H9 (cell line): ENCODE data around the gene LRRC3C. TPM values are rescaled to one million over a fixed set of nuclear protein-coding genes. Genes with fewer than 3 reads are reported as not detected.

ENCODE experiments used
- DNase-seq: peaks from one replicate; pipeline ENCODE4 v3.0.0-alpha.2; 2017
- H2AFZ ChIP-seq: one replicate; pipeline ENCODE4 v1.6.1; 2013; ENCODE audit warnings: mild to moderate bottlenecking, low read length, control low read depth, moderate library complexity
- H2AK5ac ChIP-seq: 2 replicates; pipeline ENCODE4 v1.6.1; 2013; ENCODE audit warnings: low read length, control low read depth, mixed read lengths; ENCODE audit not compliant: insufficient read length
- H2BK120ac ChIP-seq: one replicate; pipeline ENCODE4 v1.6.1; 2013; ENCODE audit warnings: low read depth, mild to moderate bottlenecking, low read length, control low read depth, inconsistent platforms; ENCODE audit not compliant: poor library complexity, severe bottlenecking
- H2BK12ac ChIP-seq: 2 replicates; pipeline ENCODE4 v1.6.1; 2013; ENCODE audit warnings: low read length, control low read depth, mixed read lengths, low read depth; ENCODE audit not compliant: insufficient read length
- H2BK15ac ChIP-seq: 2 replicates; pipeline ENCODE4 v1.6.1; 2013; ENCODE audit warnings: low read depth, low read length, control low read depth
- H2BK20ac ChIP-seq: one replicate; pipeline ENCODE4 v1.6.1; 2013; ENCODE audit warnings: low read depth, mild to moderate bottlenecking, low read length, control low read depth, inconsistent platforms; ENCODE audit not compliant: poor library complexity, severe bottlenecking
- H2BK5ac ChIP-seq: 2 replicates; pipeline ENCODE4 v1.6.1; 2013; ENCODE audit warnings: low read length, control low read depth, mixed read lengths; ENCODE audit not compliant: insufficient read length
- H3K14ac ChIP-seq: 2 replicates; pipeline ENCODE4 v1.6.1; 2013; ENCODE audit warnings: low read length, control low read depth; ENCODE audit not compliant: insufficient read depth
- H3K18ac ChIP-seq: 2 replicates; pipeline ENCODE4 v1.6.1; 2013; ENCODE audit warnings: low read depth, mild to moderate bottlenecking, mixed read lengths, low read length, control low read depth; ENCODE audit not compliant: insufficient read length
- H3K23ac ChIP-seq: 2 replicates; pipeline ENCODE4 v1.6.1; 2013; ENCODE audit warnings: low read length, control low read depth, mixed read lengths, low read depth; ENCODE audit not compliant: insufficient read length
- H3K23me2 ChIP-seq: 2 replicates; pipeline ENCODE4 v1.6.1; 2013; ENCODE audit warnings: low read depth, mild to moderate bottlenecking, mixed read lengths, low read length, control low read depth; ENCODE audit not compliant: insufficient read length, poor library complexity, severe bottlenecking
- H3K27ac ChIP-seq: 2 replicates; pipeline ENCODE4 v1.5.1; 2013; ENCODE audit warnings: low read length, control low read depth, mixed read lengths, low read depth; ENCODE audit not compliant: insufficient read length
- H3K27me3 ChIP-seq: 2 replicates; pipeline ENCODE4 v1.6.1; 2013; ENCODE audit warnings: low read length, control low read depth, inconsistent platforms; ENCODE audit not compliant: insufficient read depth
- H3K4ac ChIP-seq: 2 replicates; pipeline ENCODE4 v1.6.1; 2013; ENCODE audit warnings: low read depth, mild to moderate bottlenecking, control low read depth, inconsistent platforms, low read length, moderate library complexity
- H3K4me1 ChIP-seq: 2 replicates; pipeline ENCODE4 v1.6.1; 2013; ENCODE audit warnings: low read length, control low read depth, inconsistent platforms; ENCODE audit not compliant: insufficient read depth
- H3K4me2 ChIP-seq: 2 replicates; pipeline ENCODE4 v1.6.1; 2013; ENCODE audit warnings: low read length, control low read depth, mixed read lengths; ENCODE audit not compliant: insufficient read length, insufficient read depth
- H3K56ac ChIP-seq: 2 replicates; pipeline ENCODE4 v1.6.1; 2013; ENCODE audit warnings: low read depth, mild to moderate bottlenecking, mixed read lengths, low read length, control low read depth; ENCODE audit not compliant: insufficient read length
- H3K79me1 ChIP-seq: 2 replicates; pipeline ENCODE4 v1.6.1; 2013; ENCODE audit warnings: low read depth, mild to moderate bottlenecking, moderate library complexity, low read length, control low read depth, inconsistent platforms; ENCODE audit not compliant: insufficient read depth, poor library complexity, severe bottlenecking
- H3K79me2 ChIP-seq: 2 replicates; pipeline ENCODE4 v1.6.1; 2013; ENCODE audit warnings: low read length, control low read depth, inconsistent platforms; ENCODE audit not compliant: insufficient read depth
- H3K9ac ChIP-seq: 2 replicates; pipeline ENCODE4 v1.6.1; 2013; ENCODE audit warnings: low read length, control low read depth, mixed read lengths; ENCODE audit not compliant: insufficient read length; ENCODE audit errors: extremely low read depth
- H3K9me3 ChIP-seq: one replicate; pipeline ENCODE4 v1.6.1; 2013; ENCODE audit warnings: low read depth, low read length, inconsistent platforms; ENCODE audit not compliant: control insufficient read depth
- H3T11ph ChIP-seq: one replicate; pipeline ENCODE4 v1.6.1; 2013; ENCODE audit warnings: mild to moderate bottlenecking, low read length, control low read depth, inconsistent platforms
- H4K20me1 ChIP-seq: one replicate; pipeline ENCODE4 v1.6.1; 2013; ENCODE audit not compliant: control insufficient read depth, insufficient read length, insufficient read depth
- H4K5ac ChIP-seq: 2 replicates; pipeline ENCODE4 v1.6.1; 2013; ENCODE audit warnings: low read depth, mild to moderate bottlenecking, mixed read lengths, low read length, control low read depth; ENCODE audit not compliant: insufficient read length
- H4K8ac ChIP-seq: replicated peaks from 2 replicates; pipeline ENCODE4 v1.6.1; 2013; ENCODE audit warnings: low read length, control low read depth, mixed read lengths, low read depth; ENCODE audit not compliant: insufficient read length
- H4K91ac ChIP-seq: 2 replicates; pipeline ENCODE4 v1.6.1; 2013; ENCODE audit warnings: low read depth, mild to moderate bottlenecking, moderate library complexity, mixed read lengths, low read length, control low read depth; ENCODE audit not compliant: insufficient read length
- H3K27ac Mint-ChIP-seq, 3 experiments: 2 replicates in 2 of 3; 3 replicates in 1 of 3; pipeline ENCODE4 v1.8.0; 2020 to 2021; ENCODE audit warnings: mixed read lengths in 3 of 3, mild to moderate bottlenecking in 1 of 3, moderate library complexity in 1 of 3
- H3K27me3 Mint-ChIP-seq: 2 replicates; pipeline ENCODE4 v1.8.0; 2021; ENCODE audit warnings: low read depth, mild to moderate bottlenecking, moderate library complexity, mixed read lengths
- H3K36me3 Mint-ChIP-seq, 3 experiments: 2 replicates in 2 of 3; 3 replicates in 1 of 3; pipeline ENCODE4 v1.8.0; 2020 to 2021; ENCODE audit warnings: low read depth in 3 of 3, mixed read lengths in 3 of 3; ENCODE audit not compliant: insufficient read depth in 1 of 3
- H3K4me1 Mint-ChIP-seq, 2 experiments: 2 replicates each; pipeline ENCODE4 v1.8.0; 2020; ENCODE audit warnings: mixed read lengths in 2 of 2
- H3K4me3 Mint-ChIP-seq, 2 experiments: 2 replicates in 1 of 2; 3 replicates in 1 of 2; pipeline ENCODE4 v1.8.0; 2020 to 2021; ENCODE audit warnings: mild to moderate bottlenecking in 2 of 2, mixed read lengths in 2 of 2, moderate library complexity in 1 of 2
- H3K9me3 Mint-ChIP-seq, 2 experiments: 2 replicates in 1 of 2; 3 replicates in 1 of 2; pipeline ENCODE4 v1.8.0; 2020; ENCODE audit warnings: mild to moderate bottlenecking in 2 of 2, mixed read lengths in 2 of 2, moderate library complexity in 1 of 2
- CTCF ChIP-seq: fragments of 200-600 bp; sonication (generic); conservative IDR thresholded peaks from 3 replicates; pipeline ENCODE4 v1.8.0; 2021; ENCODE audit warnings: antibody characterized with exemption, mild to moderate bottlenecking
- WGBS: extraction: QIAGEN DNeasy Blood & Tissue Kit; methylation state at CpG from one replicate; pipeline ENCODE4 v1.1.7; 2013; ENCODE audit warnings: missing lambda C conversion rate, low lambda C conversion rate, mixed read lengths; ENCODE audit not compliant: insufficient read length; ENCODE audit errors: extremely low coverage; 5-methylcytosine and 5-hydroxymethylcytosine counted together
- total RNA-seq: library from RNA; stranded (reverse); gene quantifications from 2 replicates; pipeline ENCODE4 v1.2.1, GENCODE V29; 2021

Gene LRRC3C
- total RNA-seq, 1 experiment from 2014 or later = not detected

- Histone ChIP-seq H3K23ac (no peak overlapping the region), H4K5ac (no peak overlapping the region)
- no CpG with 5 or more reads among the region's 4 CpGs for WGBS
These were observed 12.0 kb upstream of the LRRC3C start for GRCh38 chr17:39915559-39915958.

More at GRCh38 chr17:39915559-39915958, 12.0 kb upstream of the LRRC3C start:
- H3K4ac ChIP-seq = no peak overlapping the region
- no peak overlapping the region for H2AK5ac ChIP-seq
- H3K27me3 ChIP-seq = no peaks in the 10 kb centered on the region
- Mint-ChIP-seq H3K4me1 (peaks cover 0 to 2% of the 10 kb centered on the region in 2 experiments; a peak in 1 of 4 replicates), H3K4me3 (no peak overlapping the region), H3K27ac (no peak overlapping the region), H3K27me3 (no peaks in the 10 kb centered on the region; the same call in 1 of the 2 replicates), H3K36me3 (peaks cover 9 to 28% (median 21%) of the 10 kb centered on the region in 3 experiments; a peak in 5 of 7 replicates), H3K9me3 (no peaks in the 10 kb centered on the region)
- no peaks in the 10 kb centered on the region for H4K20me1 ChIP-seq
- TF ChIP-seq CTCF = no peak
- H2BK15ac ChIP-seq = no peak overlapping the region
- H3K27ac ChIP-seq = no peak overlapping the region
- no peak for DNase-seq
- H3K14ac ChIP-seq = no peak overlapping the region
- H3K56ac ChIP-seq = no peak overlapping the region
- H3K18ac ChIP-seq = no peak overlapping the region
- no peaks in the 10 kb centered on the region for H3K79me1 ChIP-seq
- no peaks in the 10 kb centered on the region for H3K9me3 ChIP-seq
- H2BK120ac ChIP-seq = no peak overlapping the region
- H3T11ph ChIP-seq = no peak overlapping the region
- no peaks in the 10 kb centered on the region for H3K79me2 ChIP-seq
- no peaks in the 10 kb centered on the region for H3K23me2 ChIP-seq
- H3K4me1 ChIP-seq = no peaks in the 10 kb centered on the region
- no peak overlapping the region for H2AFZ ChIP-seq
- no peak overlapping the region for H4K91ac ChIP-seq
- no peak overlapping the region for H2BK5ac ChIP-seq
- no peak overlapping the region for H2BK20ac ChIP-seq
- H2BK12ac ChIP-seq = no peak overlapping the region
- no peak overlapping the region for H3K9ac ChIP-seq
- H4K8ac ChIP-seq = no peak overlapping the region
- no peak overlapping the region for H3K4me2 ChIP-seq
